ENCODE measurements around the gene HDAC2. TPM values are rescaled to one million over a fixed set of nuclear protein-coding genes. Genes with fewer than 3 reads are reported as not detected.

Gene HDAC2
- total and polyA plus RNA-seq, 10 donors = 42.7 to 62.7 (median 53.1) TPM

DNA sequence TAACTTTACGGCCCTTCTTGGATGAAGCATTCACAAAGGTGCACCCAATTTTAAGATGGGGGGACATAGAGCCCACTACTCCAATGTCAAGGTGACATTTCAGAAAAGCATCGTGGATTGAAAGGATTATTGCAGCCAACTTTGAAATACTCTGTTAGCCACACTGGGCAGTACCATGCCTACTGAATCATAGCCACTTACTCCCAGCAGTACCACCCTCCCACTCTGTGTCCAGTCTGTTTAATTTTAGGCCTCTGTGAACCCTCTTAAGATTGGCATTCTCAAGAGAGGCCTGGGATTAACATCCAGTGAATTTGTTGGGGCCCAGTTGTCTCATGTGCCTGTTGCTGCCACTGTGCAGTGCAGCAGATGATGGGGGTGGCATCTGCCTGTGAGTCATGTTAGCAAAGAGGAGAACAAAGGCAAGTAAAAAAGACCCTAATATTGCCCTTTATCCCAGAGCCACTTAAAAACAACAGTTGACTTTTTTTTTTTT is 11.2 kb upstream of the HDAC2 start:
- WGBS, 5 donors = 81 to 96% (median 89%) methylated on average over 2 of the region's 2 CpGs

GRCh38 chr6:113980937-113981554 is 10.1 kb upstream of the HDAC2 start:
- TF ChIP-seq, protein P1, sequence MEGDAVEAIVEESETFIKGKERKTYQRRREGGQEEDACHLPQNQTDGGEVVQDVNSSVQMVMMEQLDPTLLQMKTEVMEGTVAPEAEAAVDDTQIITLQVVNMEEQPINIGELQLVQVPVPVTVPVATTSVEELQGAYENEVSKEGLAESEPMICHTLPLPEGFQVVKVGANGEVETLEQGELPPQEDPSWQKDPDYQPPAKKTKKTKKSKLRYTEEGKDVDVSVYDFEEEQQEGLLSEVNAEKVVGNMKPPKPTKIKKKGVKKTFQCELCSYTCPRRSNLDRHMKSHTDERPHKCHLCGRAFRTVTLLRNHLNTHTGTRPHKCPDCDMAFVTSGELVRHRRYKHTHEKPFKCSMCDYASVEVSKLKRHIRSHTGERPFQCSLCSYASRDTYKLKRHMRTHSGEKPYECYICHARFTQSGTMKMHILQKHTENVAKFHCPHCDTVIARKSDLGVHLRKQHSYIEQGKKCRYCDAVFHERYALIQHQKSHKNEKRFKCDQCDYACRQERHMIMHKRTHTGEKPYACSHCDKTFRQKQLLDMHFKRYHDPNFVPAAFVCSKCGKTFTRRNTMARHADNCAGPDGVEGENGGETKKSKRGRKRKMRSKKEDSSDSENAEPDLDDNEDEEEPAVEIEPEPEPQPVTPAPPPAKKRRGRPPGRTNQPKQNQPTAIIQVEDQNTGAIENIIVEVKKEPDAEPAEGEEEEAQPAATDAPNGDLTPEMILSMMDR (IDR thresholded peaks at IDR 0.05 in 8 of 11, conservative IDR thresholded peaks at IDR 0.05 in 3 of 11) = peak in 6 of 11 experiments; percentile 19 to 42 (median 34)
- no peak for TF ChIP-seq POLR2A (IDR thresholded peaks at IDR 0.05)
- intact Hi-C loops (cut with DNase I; ENCODE audit: low total_unique reads) = no loop called here
- H3K27me3 ChIP-seq (replicated peaks in 1 of 7) = no peaks in the 10 kb centered on the region
- H3K9me3 ChIP-seq = no peaks in the 10 kb centered on the region
- WGBS, 5 donors = 85 to 92% (median 86%) methylated on average over 4 of the region's 4 CpGs
- H3K4me3 ChIP-seq = no peak overlapping the region
- no peaks in the 10 kb centered on the region for H3K36me3 ChIP-seq
- H3K27ac ChIP-seq = no peak overlapping the region
- peaks cover 0 to 23% (median 6%) of the 10 kb centered on the region in 6 donors for H3K4me1 ChIP-seq
- no peak for DNase-seq

More for the DNA sequence above, 11.2 kb upstream of the HDAC2 start:
- TF ChIP-seq, protein P1 (IDR thresholded peaks at IDR 0.05 in 8 of 11, conservative IDR thresholded peaks at IDR 0.05 in 3 of 11) = no peak
- TF ChIP-seq POLR2A (IDR thresholded peaks at IDR 0.05) = no peak
- no peak for TF ChIP-seq POLR2AphosphoS5 (IDR thresholded peaks at IDR 0.05)
- no peaks in the 10 kb centered on the region for H3K9me3 ChIP-seq
- H3K27ac ChIP-seq = no peak overlapping the region
- H3K27me3 ChIP-seq (replicated peaks in 1 of 7) = no peaks in the 10 kb centered on the region
- H3K4me1 ChIP-seq = peaks cover 0 to 23% (median 6%) of the 10 kb centered on the region in 6 donors
- intact Hi-C loops (cut with DNase I; ENCODE audit: low total_unique reads) = no loop called here
- H3K36me3 ChIP-seq = no peaks in the 10 kb centered on the region
- H3K4me3 ChIP-seq = no peak overlapping the region
- DNase-seq = no peak

DNA sequence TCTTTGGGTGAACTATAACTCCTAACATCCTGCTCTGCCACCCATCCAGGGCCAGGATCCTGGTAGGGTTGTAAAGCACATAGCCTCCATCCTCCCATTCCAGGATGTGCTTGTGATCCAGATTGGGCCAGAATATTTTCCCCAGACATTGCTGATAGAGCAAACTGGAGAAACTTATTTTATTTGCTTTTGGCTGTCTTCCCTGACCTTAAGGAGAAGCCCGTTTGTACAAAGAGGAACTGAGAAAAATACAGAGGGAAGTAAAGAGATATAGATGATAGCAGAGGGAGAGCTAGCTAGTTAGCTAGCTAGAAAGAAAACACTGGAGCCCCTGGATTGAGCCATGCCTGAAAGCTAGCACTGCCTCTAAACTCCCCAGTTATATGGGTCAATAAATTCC is 9.0 kb upstream of the HDAC2 start:
- H3K27me3 ChIP-seq (replicated peaks in 1 of 7) = no peaks in the 10 kb centered on the region
- H3K4me3 ChIP-seq = no peak overlapping the region
- WGBS, 5 donors = 12 to 20% (median 13%) methylated on average over 1 of the region's 1 CpG
- intact Hi-C loops (cut with DNase I; ENCODE audit: low total_unique reads) = no loop called here
- no peak overlapping the region for H3K27ac ChIP-seq
- H3K36me3 ChIP-seq = no peaks in the 10 kb centered on the region
- DNase-seq = no peak
- H3K9me3 ChIP-seq = no peaks in the 10 kb centered on the region
- TF ChIP-seq POLR2A (IDR thresholded peaks at IDR 0.05) = no peak
- peaks cover 0 to 23% (median 6%) of the 10 kb centered on the region in 6 donors for H3K4me1 ChIP-seq

DNA sequence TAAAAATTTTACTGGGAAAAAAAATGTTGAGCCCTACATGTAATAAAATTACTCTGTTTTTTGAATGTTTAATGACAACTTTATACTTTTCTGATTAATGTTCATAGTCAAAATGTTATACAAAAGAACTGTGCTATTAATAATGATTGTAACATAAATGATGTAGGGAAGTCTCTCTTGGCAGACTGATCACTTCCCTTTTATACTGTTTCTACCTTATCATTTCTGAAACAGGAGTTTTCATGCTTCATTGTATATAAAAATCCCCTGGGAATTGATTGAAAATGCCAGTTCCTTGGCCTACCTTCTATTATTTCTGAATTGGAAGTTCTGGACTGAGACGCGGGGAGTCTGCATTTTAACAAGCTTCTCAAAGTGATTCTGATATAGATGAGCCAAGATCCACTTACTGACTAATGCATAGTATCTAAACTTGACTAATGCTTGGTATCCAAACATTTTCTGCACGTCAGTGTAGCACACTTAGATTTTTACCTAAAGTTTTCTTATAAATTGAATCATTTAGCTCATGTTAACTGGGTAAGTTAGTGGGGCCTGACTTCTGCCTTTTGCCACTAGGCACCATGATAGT is 7.2 kb upstream of the HDAC2 start:
- TF ChIP-seq POLR2A (IDR thresholded peaks at IDR 0.05) (no peak), POLR2AphosphoS5 (IDR thresholded peaks at IDR 0.05) (no peak)
- TF ChIP-seq, protein P1 (IDR thresholded peaks at IDR 0.05 in 8 of 11, conservative IDR thresholded peaks at IDR 0.05 in 3 of 11) = no peak
- intact Hi-C loops (cut with DNase I; ENCODE audit: low total_unique reads) = no loop called here

More for the DNA sequence above, 7.2 kb upstream of the HDAC2 start:
- Histone ChIP-seq H3K9me3 (no peaks in the 10 kb centered on the region), H3K4me3 (no peak overlapping the region), H3K36me3 (no peaks in the 10 kb centered on the region), H3K27me3 (replicated peaks in 1 of 7) (no peaks in the 10 kb centered on the region), H3K4me1 (peaks cover 0 to 23% (median 6%) of the 10 kb centered on the region in 6 donors), H3K27ac (no peak overlapping the region)
- no peak for DNase-seq
- 78 to 91% (median 89%) methylated on average over 3 of the region's 3 CpGs for WGBS, 5 donors

Data from spleen (tissue), 11 donors.